Measurements from ENCODE around the gene MCF2L. TPM values are rescaled to one million over a fixed set of nuclear protein-coding genes. Genes with fewer than 3 reads are reported as not detected.

MCF2L gene
- total RNA-seq, 1 experiment from 2014 or later, result not detected

DNA sequence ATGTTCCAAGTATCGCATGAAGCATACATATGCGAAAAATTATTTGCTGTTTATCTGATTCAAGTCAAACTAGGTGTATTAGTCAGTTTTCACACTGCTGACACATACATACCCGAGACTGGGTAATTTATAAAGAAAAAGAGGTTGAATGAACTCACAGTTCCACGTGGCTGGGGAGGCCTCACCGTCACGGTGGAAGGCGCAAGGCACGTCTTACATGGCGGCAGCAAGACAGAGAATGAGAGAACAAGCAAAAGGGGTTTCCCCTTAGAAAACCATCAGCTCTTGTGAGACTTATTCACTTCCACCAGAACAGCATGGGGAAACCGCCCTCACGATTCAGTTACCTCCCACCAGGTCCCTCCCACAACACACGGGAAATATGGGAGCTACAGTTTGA lies 176.5 kb downstream of the MCF2L start:
- BruUV-seq (replicated peaks), result no TSS peak
- no peak for DNase-seq (ENCODE audit: unreplicated experiment)
- Mint-ChIP-seq H3K27me3 (ENCODE audit: insufficient read depth, unreplicated experiment) (peaks cover 26% of the 10 kb centered on the region), H3K4me1 (ENCODE audit: insufficient read depth, unreplicated experiment) (no peaks in the 10 kb centered on the region), H3K27ac (ENCODE audit: low read depth, unreplicated experiment) (no peak overlapping the region), H3K9me3 (ENCODE audit: unreplicated experiment) (no peaks in the 10 kb centered on the region), H3K36me3 (ENCODE audit: insufficient read depth, unreplicated experiment) (peaks cover 5% of the 10 kb centered on the region), H3K4me3 (ENCODE audit: unreplicated experiment) (no peak overlapping the region)
- CTCF ChIA-PET, result no interaction called here
- POLR2A ChIA-PET, result no interaction called here
- TF ChIP-seq, protein P1, sequence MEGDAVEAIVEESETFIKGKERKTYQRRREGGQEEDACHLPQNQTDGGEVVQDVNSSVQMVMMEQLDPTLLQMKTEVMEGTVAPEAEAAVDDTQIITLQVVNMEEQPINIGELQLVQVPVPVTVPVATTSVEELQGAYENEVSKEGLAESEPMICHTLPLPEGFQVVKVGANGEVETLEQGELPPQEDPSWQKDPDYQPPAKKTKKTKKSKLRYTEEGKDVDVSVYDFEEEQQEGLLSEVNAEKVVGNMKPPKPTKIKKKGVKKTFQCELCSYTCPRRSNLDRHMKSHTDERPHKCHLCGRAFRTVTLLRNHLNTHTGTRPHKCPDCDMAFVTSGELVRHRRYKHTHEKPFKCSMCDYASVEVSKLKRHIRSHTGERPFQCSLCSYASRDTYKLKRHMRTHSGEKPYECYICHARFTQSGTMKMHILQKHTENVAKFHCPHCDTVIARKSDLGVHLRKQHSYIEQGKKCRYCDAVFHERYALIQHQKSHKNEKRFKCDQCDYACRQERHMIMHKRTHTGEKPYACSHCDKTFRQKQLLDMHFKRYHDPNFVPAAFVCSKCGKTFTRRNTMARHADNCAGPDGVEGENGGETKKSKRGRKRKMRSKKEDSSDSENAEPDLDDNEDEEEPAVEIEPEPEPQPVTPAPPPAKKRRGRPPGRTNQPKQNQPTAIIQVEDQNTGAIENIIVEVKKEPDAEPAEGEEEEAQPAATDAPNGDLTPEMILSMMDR (IDR thresholded peaks at IDR 0.05; ENCODE audit: unreplicated experiment), result no peak
- intact Hi-C loops (cut with micrococcal nuclease), result no loop called here

DNA sequence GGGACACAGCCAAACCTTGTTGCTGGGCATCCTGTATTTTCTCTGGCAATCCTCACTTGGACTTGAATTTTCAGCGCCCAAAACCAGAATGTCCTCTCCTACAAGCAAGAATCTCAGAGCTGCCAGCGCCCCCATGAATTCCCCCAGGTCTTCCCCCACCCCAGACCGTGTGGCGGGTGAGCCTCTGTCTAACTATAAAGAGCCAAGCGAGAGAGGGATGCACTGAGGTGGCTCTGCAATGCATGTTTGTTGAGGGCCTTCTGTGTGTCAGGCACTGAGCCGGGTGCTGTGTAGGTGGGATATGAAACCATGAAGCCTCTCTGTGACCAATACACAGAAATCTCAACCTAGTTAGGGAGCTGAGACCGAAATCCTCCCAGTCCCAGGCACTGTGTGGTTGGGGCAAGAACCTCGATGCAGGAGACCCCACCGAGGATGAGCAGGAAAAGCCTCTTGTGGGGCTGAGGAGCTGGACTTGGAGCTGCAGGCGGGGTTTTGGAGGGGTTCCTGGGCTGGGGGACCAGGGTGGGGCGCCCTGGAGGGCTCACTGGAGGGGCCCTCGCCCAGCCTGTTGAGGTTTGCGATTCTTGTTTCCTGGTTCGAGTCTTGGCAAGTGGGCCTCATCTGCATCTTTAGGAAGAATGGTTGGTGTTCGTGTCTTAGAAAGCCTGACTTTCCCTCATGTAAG lies 177.0 kb downstream of the MCF2L start:
- TF ChIP-seq, protein P1 (IDR thresholded peaks at IDR 0.05; ENCODE audit: unreplicated experiment), result no peak
- no TSS peak for BruUV-seq (replicated peaks)
- H3K9me3 Mint-ChIP-seq (ENCODE audit: unreplicated experiment), result no peaks in the 10 kb centered on the region
- intact Hi-C loops (cut with micrococcal nuclease), result no loop called here
- CTCF ChIA-PET, result no interaction called here
- POLR2A ChIA-PET, result no interaction called here
- DNase-seq (ENCODE audit: unreplicated experiment), result no peak
- peaks cover 5% of the 10 kb centered on the region for H3K36me3 Mint-ChIP-seq (ENCODE audit: insufficient read depth, unreplicated experiment)
- peaks cover 26% of the 10 kb centered on the region for H3K27me3 Mint-ChIP-seq (ENCODE audit: insufficient read depth, unreplicated experiment)
- no peak overlapping the region for H3K4me3 Mint-ChIP-seq (ENCODE audit: unreplicated experiment)
- H3K27ac Mint-ChIP-seq (ENCODE audit: low read depth, unreplicated experiment), result no peak overlapping the region
- no peaks in the 10 kb centered on the region for H3K4me1 Mint-ChIP-seq (ENCODE audit: insufficient read depth, unreplicated experiment)

DNA sequence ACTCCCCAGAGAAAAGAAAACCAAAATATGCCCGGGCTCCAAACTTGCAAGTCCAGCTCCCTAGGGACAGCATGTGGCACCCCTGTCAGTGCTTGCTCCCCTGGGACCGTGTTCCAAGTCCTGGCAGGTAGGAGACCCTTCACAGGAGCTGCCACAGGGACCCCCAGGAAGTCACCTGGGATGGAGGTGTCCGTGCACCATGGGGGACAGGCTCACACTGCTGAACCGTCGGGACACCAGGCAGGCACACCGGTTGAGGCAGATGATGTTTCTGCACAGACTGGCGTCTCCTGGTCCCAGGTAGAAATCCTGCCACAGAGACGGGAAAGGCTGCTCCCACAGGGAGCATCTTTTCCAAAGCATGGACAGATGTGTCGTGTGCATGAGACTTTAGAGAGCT lies 177.7 kb downstream of the MCF2L start:
- H3K4me1 Mint-ChIP-seq (ENCODE audit: insufficient read depth, unreplicated experiment), result no peaks in the 10 kb centered on the region
- intact Hi-C loops (cut with micrococcal nuclease), result no loop called here
- no peak overlapping the region for H3K27ac Mint-ChIP-seq (ENCODE audit: low read depth, unreplicated experiment)
- peaks cover 5% of the 10 kb centered on the region for H3K36me3 Mint-ChIP-seq (ENCODE audit: insufficient read depth, unreplicated experiment)
- DNase-seq (ENCODE audit: unreplicated experiment), result no peak
- TF ChIP-seq, protein P1 (IDR thresholded peaks at IDR 0.05; ENCODE audit: unreplicated experiment), result no peak
- POLR2A ChIA-PET, result interaction anchor here (1.3 kb wide), 1 partner anchor 12 kb away, joined by 3 read pairs; no protein-coding TSS in a partner anchor
- no peaks in the 10 kb centered on the region for H3K9me3 Mint-ChIP-seq (ENCODE audit: unreplicated experiment)
- BruUV-seq (replicated peaks), result no TSS peak
- H3K27me3 Mint-ChIP-seq (ENCODE audit: insufficient read depth, unreplicated experiment), result peaks cover 26% of the 10 kb centered on the region
- CTCF ChIA-PET, result no interaction called here
- H3K4me3 Mint-ChIP-seq (ENCODE audit: unreplicated experiment), result no peak overlapping the region

DNA sequence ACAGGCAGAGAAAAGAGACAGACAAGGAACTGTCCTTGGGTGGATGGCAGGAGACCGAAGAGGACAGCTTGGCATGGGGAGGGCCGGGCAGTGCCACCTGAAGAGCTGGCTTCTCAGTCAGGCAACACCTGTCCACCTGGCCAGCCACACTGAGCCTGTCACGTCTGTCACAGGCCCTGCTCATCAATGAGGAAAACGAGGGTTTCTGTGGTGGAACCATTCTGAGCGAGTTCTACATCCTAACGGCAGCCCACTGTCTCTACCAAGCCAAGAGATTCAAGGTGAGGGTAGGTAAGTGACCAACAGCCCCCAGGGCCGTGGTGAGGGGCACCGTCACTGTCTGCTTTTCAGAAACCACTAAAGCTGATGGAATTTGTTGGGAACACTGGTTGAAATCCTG lies 178.2 kb downstream of the MCF2L start:
- no peak overlapping the region for H3K4me3 Mint-ChIP-seq (ENCODE audit: unreplicated experiment)
- H3K27me3 Mint-ChIP-seq (ENCODE audit: insufficient read depth, unreplicated experiment), result peaks cover 26% of the 10 kb centered on the region
- POLR2A ChIA-PET, result interaction anchor here (1.3 kb wide), 1 partner anchor 13 kb away, joined by 3 read pairs; no protein-coding TSS in a partner anchor
- peaks cover 5% of the 10 kb centered on the region for H3K36me3 Mint-ChIP-seq (ENCODE audit: insufficient read depth, unreplicated experiment)
- H3K9me3 Mint-ChIP-seq (ENCODE audit: unreplicated experiment), result no peaks in the 10 kb centered on the region
- intact Hi-C loops (cut with micrococcal nuclease), result no loop called here
- TF ChIP-seq, protein P1 (IDR thresholded peaks at IDR 0.05; ENCODE audit: unreplicated experiment), result no peak
- peaks cover 1% of the 10 kb centered on the region for H3K4me1 Mint-ChIP-seq (ENCODE audit: insufficient read depth, unreplicated experiment)
- CTCF ChIA-PET, result interaction anchor here (1.5 kb wide), 1 partner anchor 117 kb away, joined by 3 read pairs; no protein-coding TSS in a partner anchor
- no TSS peak for BruUV-seq (replicated peaks)
- DNase-seq (ENCODE audit: unreplicated experiment), result no peak
- no peak overlapping the region for H3K27ac Mint-ChIP-seq (ENCODE audit: low read depth, unreplicated experiment)
